Natural killer cell treated with Interleukin-12 subunit alpha and Interleukin-12 subunit beta and Interleukin-15 and Interleukin-18, amount 100 ng/mL, for 72 hours (primary cell): Measurements from ENCODE around the gene UCP3. TPM values are rescaled to one million over a fixed set of nuclear protein-coding genes. Genes with fewer than 3 reads are reported as not detected.
"Not testable (repeated sequence)": the region's sequence is repeated elsewhere in the genome, so short reads cannot be mapped to it uniquely, and the experiment has no call there.

Experiments used
- ATAC-seq, 2 donors: fragments of 150-1000 bp; cut with Tn5 transposase in 1 of 2; sonication (Bioruptor Pico), chemical (Tn5 transposase) in 1 of 2; 2 replicates each; pipeline ENCODE4 v1.10.0; 2021
- DNase-seq: peaks from one replicate; pipeline ENCODE4 v3.0.0; 2022; ENCODE audit warnings: low spot score
- H3K27ac Mint-ChIP-seq, 2 donors: 1 replicate in 1 of 2; 2 replicates in 1 of 2; pipeline ENCODE4 v1.8.0; 2022; ENCODE audit warnings: mixed read lengths in 2 of 2, mild to moderate bottlenecking in 1 of 2, moderate library complexity in 1 of 2
- H3K27me3 Mint-ChIP-seq, 2 donors: 1 replicate in 1 of 2; 2 replicates in 1 of 2; pipeline ENCODE4 v1.8.0; 2022; ENCODE audit warnings: mixed read lengths in 2 of 2
- H3K36me3 Mint-ChIP-seq: one replicate; pipeline ENCODE4 v1.8.0; 2022; ENCODE audit warnings: mixed read lengths
- H3K4me1 Mint-ChIP-seq, 2 donors: 1 replicate in 1 of 2; 2 replicates in 1 of 2; pipeline ENCODE4 v1.8.0; 2022; ENCODE audit warnings: low read depth in 2 of 2, mixed read lengths in 2 of 2, mild to moderate bottlenecking in 1 of 2
- H3K4me3 Mint-ChIP-seq: one replicate; pipeline ENCODE4 v1.8.0; 2022; ENCODE audit warnings: mixed read lengths
- H3K9me3 Mint-ChIP-seq: 2 replicates; pipeline ENCODE4 v1.8.0; 2022; ENCODE audit warnings: mixed read lengths
- total RNA-seq, 2 donors: library from RNA; stranded (reverse); gene quantifications; one replicate each; pipeline ENCODE4 v1.2.3, GENCODE V29; 2022

Gene UCP3
- total RNA-seq, 2 donors from 2014 or later = 5.2 to 7.2 TPM

DNA sequence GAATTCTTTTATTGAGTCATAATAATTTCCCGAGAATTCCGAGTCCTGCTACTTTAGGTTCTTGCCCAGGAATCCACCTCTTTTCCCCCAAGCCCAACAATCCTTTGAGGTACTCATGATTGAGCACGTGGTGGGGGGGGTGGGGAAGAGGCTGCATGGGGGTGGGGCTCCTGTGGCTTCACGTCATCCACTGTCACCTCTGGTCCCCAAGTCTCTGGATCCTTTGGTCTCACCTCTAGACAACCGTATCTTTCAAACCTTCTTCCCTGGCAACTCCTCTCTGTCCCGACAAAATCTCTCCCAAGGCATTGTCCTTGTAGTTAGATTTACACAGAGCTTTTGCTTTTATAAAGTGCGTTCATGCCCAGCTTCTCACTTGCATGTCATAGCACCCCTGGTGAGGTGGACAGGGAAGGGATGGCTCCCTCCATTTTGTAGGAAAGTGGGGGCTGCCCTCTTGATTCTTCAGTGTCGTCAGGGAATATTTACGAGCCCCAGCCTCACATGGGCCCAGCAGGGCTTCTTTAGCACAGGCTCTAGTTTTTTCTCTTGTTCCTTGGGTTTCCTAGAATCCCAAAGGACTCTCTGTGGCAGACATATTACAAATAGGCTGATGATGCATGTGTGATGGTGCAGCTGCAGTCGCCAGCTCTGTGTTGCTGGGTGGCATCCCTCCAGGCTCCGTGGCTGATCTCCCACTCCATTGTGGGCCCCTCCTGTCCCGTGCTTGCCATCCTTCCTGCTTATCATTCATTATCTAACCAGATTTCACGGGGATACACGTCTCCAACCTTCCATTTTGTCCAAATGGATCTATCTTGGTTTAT lies 8.4 kb downstream of the UCP3 start:
- no peaks in the 10 kb centered on the region for H3K36me3 Mint-ChIP-seq
- no peaks in the 10 kb centered on the region for H3K9me3 Mint-ChIP-seq
- H3K4me3 Mint-ChIP-seq = peak overlapping the region; percentile 40
- H3K27me3 Mint-ChIP-seq = no peaks in the 10 kb centered on the region
- ATAC-seq (peak; percentile 19 to 25), DNase-seq (peak; percentile 51)
- peak overlapping the region; percentile 95 to 96 for H3K27ac Mint-ChIP-seq
- peaks cover 72% of the 10 kb centered on the region in 2 donors for H3K4me1 Mint-ChIP-seq

DNA sequence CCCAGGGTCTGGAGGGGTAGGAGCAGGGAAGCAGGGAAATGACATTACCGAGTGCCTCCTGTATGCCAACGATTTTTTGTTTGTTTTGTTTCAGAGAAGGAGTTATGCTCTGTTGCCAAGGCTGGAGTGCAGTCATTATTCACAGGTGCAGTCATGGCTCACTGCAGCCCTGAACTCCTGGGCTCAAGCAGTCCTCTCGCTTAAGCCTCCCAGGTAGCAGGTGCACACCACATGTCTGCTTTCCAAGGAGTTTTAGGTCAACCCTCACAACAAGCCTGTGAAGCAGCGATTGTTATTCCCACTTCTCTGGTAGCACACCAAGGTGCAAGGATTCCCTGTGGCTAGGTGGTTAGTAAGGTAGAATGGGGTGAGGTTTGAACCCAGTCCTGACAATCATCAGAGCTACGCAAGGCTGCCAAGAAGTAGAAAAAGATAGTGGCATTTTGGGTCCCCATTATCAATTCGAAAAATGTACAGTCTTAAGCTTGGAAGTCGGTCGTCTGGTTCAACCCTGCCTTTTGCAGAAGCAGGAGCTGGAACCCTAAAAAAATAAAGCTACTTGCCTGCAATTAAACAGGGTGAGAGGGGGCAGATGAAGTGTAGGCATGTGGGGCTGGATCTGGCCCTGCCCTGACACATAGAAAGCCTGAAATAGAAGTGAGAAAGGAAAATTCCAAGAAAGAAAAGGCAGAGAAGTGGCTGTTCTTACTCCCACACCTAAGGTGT lies 9.1 kb downstream of the UCP3 start:
- Mint-ChIP-seq H3K27ac (peak overlapping the region; percentile 95 to 96), H3K27me3 (no peaks in the 10 kb centered on the region), H3K36me3 (no peaks in the 10 kb centered on the region), H3K4me1 (peaks cover 71 to 72% of the 10 kb centered on the region in 2 donors), H3K4me3 (peak overlapping the region; percentile 40), H3K9me3 (no peaks in the 10 kb centered on the region)
- DNase-seq = peak; percentile 16
- peak; percentile 41 to 57 for ATAC-seq

DNA sequence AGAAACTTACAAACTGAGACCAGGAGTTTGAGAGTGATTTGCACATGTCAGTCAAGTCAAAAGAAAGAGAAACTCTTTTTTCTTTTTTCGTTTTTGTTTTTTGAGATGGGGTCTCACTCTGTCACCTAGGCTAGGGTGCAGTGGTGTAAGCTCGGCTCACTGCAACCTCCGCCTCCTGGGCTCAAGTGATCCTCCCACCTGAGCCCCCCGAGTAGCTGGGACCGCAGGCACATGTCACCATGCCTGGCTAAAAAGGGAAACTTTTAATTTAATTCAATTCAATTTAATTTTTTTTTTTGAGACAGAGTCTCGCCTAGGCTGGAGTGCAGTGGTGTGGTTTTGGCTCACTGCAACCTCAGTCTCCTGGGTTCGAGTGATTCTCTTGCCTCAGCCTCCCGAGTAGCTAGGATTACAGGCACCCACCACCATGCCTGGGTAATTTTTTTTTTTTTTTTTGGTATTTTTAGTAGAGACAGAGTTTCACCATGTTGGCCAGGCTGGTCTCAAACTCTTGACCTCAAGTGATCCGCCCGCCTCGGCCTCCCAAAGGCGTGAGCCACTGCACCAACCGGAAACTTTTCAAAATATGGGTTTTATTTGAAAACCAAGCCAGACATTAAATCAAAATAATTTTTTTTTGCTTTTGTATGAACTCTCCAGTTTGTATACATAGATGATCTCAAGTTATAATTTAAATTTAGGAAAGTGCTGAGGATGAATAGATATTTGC lies 9.9 kb downstream of the UCP3 start:
- Mint-ChIP-seq H3K4me1 (peaks cover 65 to 78% of the 10 kb centered on the region in 2 donors), H3K36me3 (no peaks in the 10 kb centered on the region), H3K4me3 (peak overlapping the region; percentile 40), H3K27ac (peak overlapping the region; percentile 95 to 96), H3K9me3 (no peaks in the 10 kb centered on the region), H3K27me3 (no peaks in the 10 kb centered on the region)
- ATAC-seq = no peak
- DNase-seq = peak; percentile 6

DNA sequence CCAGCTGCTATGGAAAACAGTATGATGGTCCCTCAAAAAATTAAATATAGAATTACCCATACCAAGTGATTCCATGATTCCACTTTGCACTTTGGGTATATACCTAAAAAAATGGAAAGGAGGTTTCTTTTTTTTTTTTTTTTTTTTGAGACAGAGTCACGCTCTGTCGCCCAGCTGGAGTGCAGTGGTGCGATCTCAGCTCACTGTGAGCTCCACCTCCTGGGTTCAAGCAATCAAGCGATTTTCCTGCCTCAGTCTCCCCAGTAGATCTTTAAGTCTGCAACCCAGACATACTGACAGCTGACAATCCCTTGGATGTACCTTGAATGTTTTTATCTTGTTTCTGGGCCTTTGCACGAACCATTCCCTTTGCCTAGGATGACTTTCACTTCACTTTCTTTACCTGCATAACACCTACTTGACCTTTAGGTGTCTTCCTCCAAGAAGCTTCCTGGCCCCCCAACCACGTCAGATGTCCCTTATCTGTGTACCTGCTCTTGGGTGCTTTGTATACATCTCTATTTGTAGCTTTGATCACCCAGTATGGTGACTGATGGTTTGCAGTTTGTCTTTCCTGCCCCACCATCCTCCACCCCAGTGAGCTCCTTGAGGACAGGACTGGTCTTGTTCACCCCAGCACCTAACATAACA lies 11.6 kb downstream of the UCP3 start:
- ATAC-seq (no peak), DNase-seq (peak; percentile 44)
- H3K27ac Mint-ChIP-seq = peak overlapping the region; percentile 95 to 96
- no peaks in the 10 kb centered on the region for H3K27me3 Mint-ChIP-seq
- no peaks in the 10 kb centered on the region for H3K9me3 Mint-ChIP-seq
- no peaks in the 10 kb centered on the region for H3K36me3 Mint-ChIP-seq
- H3K4me3 Mint-ChIP-seq = peak overlapping the region; percentile 61
- peaks cover 56 to 75% of the 10 kb centered on the region in 2 donors for H3K4me1 Mint-ChIP-seq

DNA sequence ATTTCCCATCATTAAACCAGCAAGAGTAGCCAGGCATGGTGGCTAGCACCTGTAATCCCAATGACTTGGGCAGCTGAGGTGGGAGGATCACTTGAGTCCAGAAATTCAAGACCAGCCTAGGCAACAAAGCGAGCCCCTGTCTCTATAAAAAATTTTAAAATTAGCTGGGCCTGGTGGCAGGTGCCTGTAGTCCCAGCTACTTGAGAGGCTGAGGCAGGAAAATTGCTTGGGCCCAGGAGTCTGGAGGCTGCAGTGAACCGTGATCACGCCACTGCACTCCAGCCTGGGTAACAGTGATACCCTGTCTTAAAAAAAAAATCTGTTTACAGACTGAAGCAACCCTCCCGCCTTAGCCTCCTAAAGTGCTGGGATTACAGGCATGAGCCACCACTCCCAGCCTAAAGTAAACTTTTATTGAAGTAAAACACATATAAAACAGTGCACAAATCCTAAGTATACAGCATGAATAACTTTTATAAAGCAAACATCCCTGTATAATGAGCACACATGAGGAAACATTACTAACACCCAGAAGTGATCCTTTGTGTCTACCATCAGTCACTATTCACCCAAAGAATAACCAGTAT lies 12.6 kb downstream of the UCP3 start:
- H3K4me3 Mint-ChIP-seq = peak overlapping the region; percentile 88
- H3K4me1 Mint-ChIP-seq = peaks cover 47 to 65% of the 10 kb centered on the region in 2 donors
- no peaks in the 10 kb centered on the region for H3K27me3 Mint-ChIP-seq
- peak overlapping the region; percentile 96 to 98 for H3K27ac Mint-ChIP-seq
- ATAC-seq = no peak
- no peaks in the 10 kb centered on the region for H3K36me3 Mint-ChIP-seq
- H3K9me3 Mint-ChIP-seq = no peaks in the 10 kb centered on the region
- DNase-seq = peak; percentile 16

DNA sequence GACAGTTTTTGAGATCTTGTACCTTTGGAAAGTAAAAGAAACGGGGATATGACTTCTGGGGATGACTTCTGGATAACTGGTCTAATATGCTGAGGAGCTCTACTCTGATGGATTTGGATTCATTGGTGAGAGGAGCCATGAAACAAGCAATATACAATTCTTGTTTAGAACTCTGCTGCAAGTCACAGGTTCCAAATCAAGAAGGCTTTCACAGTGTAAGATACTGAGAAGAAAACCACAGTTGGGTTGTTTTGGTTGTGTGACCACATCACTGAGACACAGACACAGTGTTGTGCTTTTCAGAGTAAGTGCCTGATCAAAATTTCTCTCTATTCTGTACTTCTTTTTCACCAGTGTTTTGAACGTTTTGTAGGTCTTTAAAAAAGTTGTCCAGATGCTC lies 13.2 kb downstream of the UCP3 start:
- peaks cover 42 to 60% of the 10 kb centered on the region in 2 donors for H3K4me1 Mint-ChIP-seq
- H3K4me3 Mint-ChIP-seq = peak overlapping the region; percentile 88
- ATAC-seq = peak; percentile 58 to 81
- no peaks in the 10 kb centered on the region for H3K9me3 Mint-ChIP-seq
- H3K27me3 Mint-ChIP-seq = no peaks in the 10 kb centered on the region
- no peak for DNase-seq
- H3K27ac Mint-ChIP-seq = peak overlapping the region; percentile 96 to 98
- H3K36me3 Mint-ChIP-seq = no peaks in the 10 kb centered on the region

DNA sequence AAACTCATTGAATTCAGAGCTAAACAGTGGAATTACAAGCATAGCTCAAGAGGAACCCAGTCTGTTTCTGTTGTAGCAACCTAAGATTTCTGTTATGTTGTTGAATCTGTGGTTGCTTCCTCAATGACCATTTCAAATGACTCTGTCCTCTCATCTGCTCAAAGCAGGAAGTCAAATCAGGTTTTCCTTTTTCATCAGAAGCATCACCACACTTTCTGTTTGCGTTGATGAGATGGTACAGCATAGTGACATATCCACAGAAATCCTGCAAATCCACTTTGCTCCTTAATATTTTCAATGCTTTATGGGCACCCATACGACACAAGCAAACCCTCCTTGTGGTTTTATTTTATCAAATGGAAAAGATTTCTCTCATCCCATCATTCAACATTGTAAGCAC lies 13.6 kb downstream of the UCP3 start:
- H3K4me1 Mint-ChIP-seq = peaks cover 38 to 55% of the 10 kb centered on the region in 2 donors
- H3K36me3 Mint-ChIP-seq = no peaks in the 10 kb centered on the region
- ATAC-seq = peak; percentile 74 to 84
- peak overlapping the region; percentile 96 to 98 for H3K27ac Mint-ChIP-seq
- H3K4me3 Mint-ChIP-seq = peak overlapping the region; percentile 88
- H3K9me3 Mint-ChIP-seq = no peaks in the 10 kb centered on the region
- H3K27me3 Mint-ChIP-seq = no peaks in the 10 kb centered on the region
- DNase-seq = no peak

DNA sequence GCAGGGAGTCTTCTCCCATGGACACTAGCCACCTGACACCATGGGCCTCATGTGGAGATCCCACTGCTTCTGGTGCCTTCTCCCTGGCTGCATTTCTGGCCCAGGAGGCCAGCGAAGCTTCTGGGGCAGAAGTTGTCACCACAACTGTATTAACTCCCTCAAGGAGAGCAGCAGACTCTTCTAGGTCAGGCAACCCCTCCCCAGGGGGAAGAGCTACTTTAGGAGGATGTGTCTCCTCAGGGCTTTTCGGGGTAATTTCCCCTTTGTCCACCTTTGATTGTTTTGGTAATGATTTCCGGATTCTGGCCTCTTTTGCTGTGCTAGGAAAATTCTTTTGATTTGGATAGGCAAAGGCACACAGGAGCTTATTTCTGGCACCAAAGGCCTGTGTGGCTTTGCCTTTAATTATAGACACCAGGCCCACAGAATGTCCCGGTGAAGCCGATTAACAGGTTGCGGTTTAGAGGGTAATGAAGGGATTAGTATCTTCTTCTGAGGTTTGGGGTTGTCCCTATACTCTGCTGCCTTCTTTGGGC lies 17.3 kb downstream of the UCP3 start:
- Mint-ChIP-seq H3K4me1 (peaks cover 20 to 26% of the 10 kb centered on the region in 2 donors), H3K9me3 (no peaks in the 10 kb centered on the region), H3K4me3 (no peak overlapping the region), H3K27me3 (no peaks in the 10 kb centered on the region), H3K36me3 (no peaks in the 10 kb centered on the region), H3K27ac (peak overlapping the region; percentile 73 to 75)
- DNase-seq (no peak), ATAC-seq (peak in 1 of 2 donors; percentile 40)

DNA sequence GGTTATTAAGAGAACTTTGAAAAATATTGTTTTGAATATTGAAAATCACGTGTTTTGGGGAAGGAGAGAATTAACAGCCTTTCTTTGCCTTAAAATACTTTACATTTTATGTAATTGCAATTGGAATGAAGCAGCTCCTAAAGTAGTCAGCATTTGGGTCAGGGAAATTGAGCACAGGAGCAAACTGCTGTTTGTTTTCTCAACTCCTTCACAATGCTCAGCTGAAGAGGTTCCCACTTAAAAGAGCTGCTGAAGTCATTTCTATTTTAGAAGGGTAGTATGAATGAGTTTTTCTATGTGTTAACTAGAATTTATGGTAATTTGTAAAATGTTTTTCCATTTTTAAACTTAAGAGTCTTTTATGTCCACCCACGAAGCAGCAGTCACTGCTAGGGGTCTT lies 18.2 kb downstream of the UCP3 start:
- Mint-ChIP-seq H3K4me3 (no peak overlapping the region), H3K27ac (peak overlapping the region; percentile 73 to 75), H3K9me3 (no peaks in the 10 kb centered on the region), H3K4me1 (peaks cover 14 to 22% of the 10 kb centered on the region in 2 donors), H3K36me3 (no peaks in the 10 kb centered on the region), H3K27me3 (no peaks in the 10 kb centered on the region)
- no peak for DNase-seq
- no peak for ATAC-seq

DNA sequence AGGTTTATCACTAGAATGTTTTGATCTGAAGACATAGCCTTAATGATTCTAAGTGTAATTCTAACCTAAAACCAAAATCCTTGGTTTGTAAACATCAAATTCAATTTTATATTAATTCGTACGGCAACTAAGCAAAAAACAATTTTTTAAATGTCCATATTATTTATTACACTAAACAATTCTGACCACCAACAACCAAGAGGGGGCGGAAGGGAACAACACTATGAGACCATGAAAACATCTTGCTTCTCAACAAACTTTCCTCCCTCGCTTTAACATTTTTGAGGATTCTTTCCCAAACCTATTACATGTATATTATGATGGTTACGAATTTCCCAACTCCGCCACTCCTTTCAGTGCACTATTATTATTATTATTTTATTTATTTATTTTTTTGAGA lies 19.7 kb downstream of the UCP3 start:
- Mint-ChIP-seq H3K27me3 (no peaks in the 10 kb centered on the region), H3K27ac (no peak overlapping the region), H3K9me3 (no peaks in the 10 kb centered on the region), H3K4me3 (no peak overlapping the region), H3K36me3 (no peaks in the 10 kb centered on the region), H3K4me1 (peaks cover 5 to 8% of the 10 kb centered on the region in 2 donors)
- no peak for ATAC-seq
- no peak for DNase-seq

DNA sequence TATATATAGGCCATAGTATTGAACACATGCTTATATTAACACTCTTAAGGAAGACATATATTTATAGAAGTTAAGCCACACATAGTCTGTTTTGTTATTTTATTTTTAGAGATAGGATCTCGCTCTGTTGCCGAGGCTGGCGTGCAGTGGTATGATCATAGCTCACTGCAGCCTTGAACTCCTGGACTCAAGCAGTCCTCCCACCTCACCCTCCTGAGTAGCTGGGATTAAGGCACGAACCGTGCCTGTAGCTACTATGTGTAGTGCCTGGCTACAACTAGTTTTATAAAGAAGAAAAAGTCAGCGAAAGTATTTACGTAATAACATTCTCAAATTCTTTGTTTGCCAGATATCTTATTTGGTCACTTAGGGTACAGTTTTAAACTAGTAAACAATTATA lies 20.7 kb downstream of the UCP3 start:
- H3K36me3 Mint-ChIP-seq = no peaks in the 10 kb centered on the region
- H3K4me3 Mint-ChIP-seq = no peak overlapping the region
- H3K27ac Mint-ChIP-seq = no peak overlapping the region
- H3K9me3 Mint-ChIP-seq = no peaks in the 10 kb centered on the region
- H3K4me1 Mint-ChIP-seq = peaks cover 13 to 17% of the 10 kb centered on the region in 2 donors
- DNase-seq (no peak), ATAC-seq (no peak)
- H3K27me3 Mint-ChIP-seq = no peaks in the 10 kb centered on the region

DNA sequence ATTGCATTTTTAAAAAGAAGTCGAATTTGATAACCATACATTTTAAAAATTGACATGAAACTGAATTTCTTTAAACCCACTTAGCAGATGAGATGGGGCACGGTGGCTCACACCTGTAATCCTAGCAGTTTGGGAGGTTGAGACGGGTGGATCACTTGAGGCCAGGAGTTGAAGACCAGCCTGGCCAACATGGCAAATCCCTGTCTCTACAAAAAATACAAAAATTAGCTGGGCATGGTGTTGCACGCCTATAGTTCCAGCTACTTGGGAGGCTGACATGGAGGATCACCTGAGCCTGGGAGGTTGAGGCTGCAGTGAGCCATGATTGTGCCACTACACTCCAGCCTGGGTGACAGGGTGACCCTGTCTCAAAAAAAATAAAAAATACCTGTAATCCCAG lies 23.2 kb downstream of the UCP3 start:
- H3K9me3 Mint-ChIP-seq, ATAC-seq, H3K4me3 Mint-ChIP-seq, DNase-seq, H3K27me3 Mint-ChIP-seq: not testable (repeated sequence)
- Mint-ChIP-seq H3K36me3 (peaks cover 15% of the 10 kb centered on the region), H3K27ac (peak overlapping the region in 1 of 2 donors; percentile 97), H3K4me1 (peaks cover 26% of the 10 kb centered on the region in 2 donors)
